GM19351 (cell line): ENCODE measurements around the gene CAMK2D.

ENCODE experiments used
- ATAC-seq: cut with Tn5 transposase; IDR thresholded peaks from one replicate; pipeline ENCODE4 v1.9.1; 2021; ENCODE audit warnings: mild to moderate bottlenecking, moderate library complexity; ENCODE audit not compliant: unreplicated experiment

CAMK2D gene

DNA sequence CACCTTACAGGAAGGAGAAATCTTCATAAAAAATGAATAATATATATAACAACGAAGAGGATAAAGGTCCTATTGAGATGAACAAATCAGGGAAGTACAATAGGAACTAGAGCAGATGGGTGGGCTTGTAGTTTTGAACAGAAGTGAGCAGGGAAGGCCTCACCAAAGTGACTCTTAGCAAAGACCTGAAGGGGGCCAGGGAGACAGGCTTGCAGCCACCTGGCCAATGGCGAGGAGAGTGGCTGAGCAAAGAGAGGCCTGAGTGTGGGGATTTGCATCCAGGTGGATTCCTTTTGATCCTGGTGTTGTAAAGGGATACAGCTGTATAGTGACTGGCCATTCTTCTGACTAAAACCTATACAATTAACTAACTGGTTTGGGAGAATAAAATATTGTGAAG, 354.1 kb downstream of the CAMK2D start:
- no peak for ATAC-seq

DNA sequence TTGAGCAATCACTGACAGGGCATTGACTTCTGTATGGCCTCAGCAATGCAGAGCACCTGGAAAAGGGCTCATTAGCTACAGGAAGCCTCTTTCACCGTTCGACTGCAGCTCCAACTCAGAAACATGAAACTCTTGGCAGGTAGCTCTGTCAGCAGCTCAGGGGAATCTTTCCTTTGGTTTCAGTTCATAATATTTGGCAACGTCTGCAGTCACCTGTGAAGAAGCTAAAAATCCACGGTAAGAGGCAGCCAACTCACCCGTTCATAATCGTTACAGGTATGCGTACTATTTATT, 354.9 kb downstream of the CAMK2D start:
- no peak for ATAC-seq

DNA sequence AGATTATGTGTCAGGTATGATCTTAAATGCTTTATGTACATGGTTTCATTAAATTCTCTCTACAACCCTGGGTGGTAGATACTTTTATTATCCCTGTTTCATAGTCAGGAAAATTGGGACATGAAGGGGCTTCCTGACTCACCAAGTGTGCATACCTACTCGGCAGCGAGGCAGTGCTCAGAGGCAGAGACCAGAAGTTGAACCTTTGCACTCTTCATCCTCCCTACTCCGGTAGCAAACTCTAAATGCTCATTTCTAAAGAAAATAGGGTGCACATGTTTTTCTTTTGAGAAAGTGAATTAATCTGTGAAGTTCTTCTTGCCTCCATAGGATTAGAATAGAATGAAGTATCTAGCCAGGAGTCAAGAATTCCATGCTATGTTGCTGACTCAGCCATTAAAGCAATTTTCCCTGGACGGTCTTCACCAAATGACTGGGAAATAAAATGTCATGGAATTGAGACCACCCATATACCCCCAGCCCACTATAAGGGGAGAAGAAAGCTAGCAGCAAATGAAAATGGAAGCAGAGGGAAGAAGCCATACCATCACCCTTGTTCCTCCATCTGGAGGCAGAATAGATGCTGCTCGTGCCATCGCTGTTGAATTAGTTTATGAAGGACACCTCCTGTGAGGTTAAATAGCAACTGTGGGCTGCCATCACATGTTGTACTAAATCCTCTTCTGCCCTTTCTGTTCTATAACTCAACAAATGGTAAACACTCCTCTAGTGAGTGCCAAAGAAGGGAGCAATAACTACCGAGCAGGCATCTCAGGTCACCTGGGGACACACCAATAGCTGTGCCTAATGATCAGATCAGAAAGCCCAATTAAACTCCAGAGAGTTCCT, 355.4 kb downstream of the CAMK2D start:
- ATAC-seq: no peak

DNA sequence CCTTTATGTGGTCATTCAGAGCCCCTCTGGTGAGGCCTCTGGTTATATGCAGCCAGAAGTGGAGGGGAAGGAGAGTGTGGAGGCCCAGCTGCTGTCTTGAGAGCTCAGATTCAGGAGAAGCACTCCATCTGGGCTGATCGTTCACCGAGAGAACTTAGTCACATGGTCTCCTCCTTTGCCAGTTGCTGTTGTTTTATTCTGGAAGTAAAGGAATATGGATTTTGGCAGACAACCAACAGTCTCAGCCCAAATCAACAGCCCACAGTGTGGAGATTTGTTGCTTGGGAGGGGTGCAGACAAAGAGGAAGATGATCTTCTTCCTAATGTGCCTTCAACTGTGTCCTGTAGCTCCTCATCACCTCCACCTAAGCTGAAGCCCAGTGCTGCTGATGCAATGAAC, 356.7 kb downstream of the CAMK2D start:
- no peak for ATAC-seq

DNA sequence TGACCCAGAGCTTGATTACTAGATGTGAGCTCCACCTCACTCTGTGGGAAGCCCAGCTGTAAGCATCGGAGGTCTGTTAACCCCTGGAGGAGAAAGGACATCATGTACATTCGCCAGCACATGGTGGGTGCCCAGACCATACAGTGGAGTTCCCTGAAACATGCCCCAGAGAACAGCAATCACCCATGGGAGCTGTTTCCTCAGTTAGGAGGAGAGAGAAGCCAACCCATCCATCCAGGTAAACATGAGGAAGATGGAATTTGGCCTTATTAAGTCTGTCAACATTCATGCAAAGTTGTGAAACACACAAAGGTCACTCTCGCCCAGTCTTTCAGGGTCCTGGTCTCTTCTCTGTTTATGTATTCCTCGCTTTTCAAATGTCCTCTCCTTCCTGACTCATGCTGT, 357.4 kb downstream of the CAMK2D start:
- no peak for ATAC-seq
